ENCODE data around the gene SLC15A2.
"Not testable (repeated sequence)": the region's sequence is repeated elsewhere in the genome, so short reads cannot be mapped to it uniquely, and the experiment has no call there.

GRCh38 chr3:121863247-121863646 is 31.0 kb upstream of the SLC15A2 start:
- TF ChIP-seq, protein P1, sequence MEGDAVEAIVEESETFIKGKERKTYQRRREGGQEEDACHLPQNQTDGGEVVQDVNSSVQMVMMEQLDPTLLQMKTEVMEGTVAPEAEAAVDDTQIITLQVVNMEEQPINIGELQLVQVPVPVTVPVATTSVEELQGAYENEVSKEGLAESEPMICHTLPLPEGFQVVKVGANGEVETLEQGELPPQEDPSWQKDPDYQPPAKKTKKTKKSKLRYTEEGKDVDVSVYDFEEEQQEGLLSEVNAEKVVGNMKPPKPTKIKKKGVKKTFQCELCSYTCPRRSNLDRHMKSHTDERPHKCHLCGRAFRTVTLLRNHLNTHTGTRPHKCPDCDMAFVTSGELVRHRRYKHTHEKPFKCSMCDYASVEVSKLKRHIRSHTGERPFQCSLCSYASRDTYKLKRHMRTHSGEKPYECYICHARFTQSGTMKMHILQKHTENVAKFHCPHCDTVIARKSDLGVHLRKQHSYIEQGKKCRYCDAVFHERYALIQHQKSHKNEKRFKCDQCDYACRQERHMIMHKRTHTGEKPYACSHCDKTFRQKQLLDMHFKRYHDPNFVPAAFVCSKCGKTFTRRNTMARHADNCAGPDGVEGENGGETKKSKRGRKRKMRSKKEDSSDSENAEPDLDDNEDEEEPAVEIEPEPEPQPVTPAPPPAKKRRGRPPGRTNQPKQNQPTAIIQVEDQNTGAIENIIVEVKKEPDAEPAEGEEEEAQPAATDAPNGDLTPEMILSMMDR (IDR thresholded peaks at IDR 0.05), result not testable (repeated sequence)
- not testable (repeated sequence) for TF ChIP-seq POLR2AphosphoS5 (IDR thresholded peaks at IDR 0.05; ENCODE audit: low read depth, low read length)
- TF ChIP-seq, protein P2, sequence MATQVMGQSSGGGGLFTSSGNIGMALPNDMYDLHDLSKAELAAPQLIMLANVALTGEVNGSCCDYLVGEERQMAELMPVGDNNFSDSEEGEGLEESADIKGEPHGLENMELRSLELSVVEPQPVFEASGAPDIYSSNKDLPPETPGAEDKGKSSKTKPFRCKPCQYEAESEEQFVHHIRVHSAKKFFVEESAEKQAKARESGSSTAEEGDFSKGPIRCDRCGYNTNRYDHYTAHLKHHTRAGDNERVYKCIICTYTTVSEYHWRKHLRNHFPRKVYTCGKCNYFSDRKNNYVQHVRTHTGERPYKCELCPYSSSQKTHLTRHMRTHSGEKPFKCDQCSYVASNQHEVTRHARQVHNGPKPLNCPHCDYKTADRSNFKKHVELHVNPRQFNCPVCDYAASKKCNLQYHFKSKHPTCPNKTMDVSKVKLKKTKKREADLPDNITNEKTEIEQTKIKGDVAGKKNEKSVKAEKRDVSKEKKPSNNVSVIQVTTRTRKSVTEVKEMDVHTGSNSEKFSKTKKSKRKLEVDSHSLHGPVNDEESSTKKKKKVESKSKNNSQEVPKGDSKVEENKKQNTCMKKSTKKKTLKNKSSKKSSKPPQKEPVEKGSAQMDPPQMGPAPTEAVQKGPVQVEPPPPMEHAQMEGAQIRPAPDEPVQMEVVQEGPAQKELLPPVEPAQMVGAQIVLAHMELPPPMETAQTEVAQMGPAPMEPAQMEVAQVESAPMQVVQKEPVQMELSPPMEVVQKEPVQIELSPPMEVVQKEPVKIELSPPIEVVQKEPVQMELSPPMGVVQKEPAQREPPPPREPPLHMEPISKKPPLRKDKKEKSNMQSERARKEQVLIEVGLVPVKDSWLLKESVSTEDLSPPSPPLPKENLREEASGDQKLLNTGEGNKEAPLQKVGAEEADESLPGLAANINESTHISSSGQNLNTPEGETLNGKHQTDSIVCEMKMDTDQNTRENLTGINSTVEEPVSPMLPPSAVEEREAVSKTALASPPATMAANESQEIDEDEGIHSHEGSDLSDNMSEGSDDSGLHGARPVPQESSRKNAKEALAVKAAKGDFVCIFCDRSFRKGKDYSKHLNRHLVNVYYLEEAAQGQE (IDR thresholded peaks at IDR 0.05; ENCODE audit: insufficient read depth in 1 of 2, low read depth in 2 of 2, low read length in 1 of 2), result not testable (repeated sequence)
